Measurements from ENCODE around the gene EFS. TPM values are rescaled to one million over a fixed set of nuclear protein-coding genes. Genes with fewer than 3 reads are reported as not detected.

EFS gene
- total and polyA plus RNA-seq, 3 donors from 2014 or later = 7.6 to 10.5 (median 10.3) TPM

DNA sequence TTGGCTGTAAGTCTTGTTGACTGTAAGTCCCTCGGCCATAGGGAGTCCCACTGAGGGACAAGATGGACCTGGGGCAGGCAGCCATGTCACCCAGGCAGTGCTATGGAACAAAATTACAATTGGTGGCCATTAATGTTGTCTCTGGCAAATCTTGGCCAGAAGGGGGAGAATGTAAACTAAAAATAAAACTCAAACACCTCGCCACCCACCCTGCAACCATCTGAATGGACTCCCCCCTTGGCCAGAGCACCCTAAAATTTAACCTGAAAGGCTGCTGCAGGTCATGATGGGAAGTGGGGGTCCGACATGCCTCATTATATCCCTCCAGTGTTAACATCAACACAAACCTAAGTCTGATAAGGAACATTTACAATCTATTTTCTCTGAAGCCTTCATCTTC is 20.5 kb downstream of the EFS start:
- no peak for DNase-seq
- H3K4me1 ChIP-seq = no peaks in the 10 kb centered on the region
- no peak overlapping the region for H3K27ac ChIP-seq
- WGBS, 2 donors = 69 to 73% methylated on average over 3 of the region's 3 CpGs
- no peaks in the 10 kb centered on the region for H3K27me3 ChIP-seq
- no peak overlapping the region for H3K4me3 ChIP-seq
- intact Hi-C loops (cut with DNase I; ENCODE audit: low total_unique reads) = no loop called here
- no peaks in the 10 kb centered on the region for H3K9me3 ChIP-seq
- no peaks in the 10 kb centered on the region for H3K36me3 ChIP-seq (ENCODE audit: low read depth, missing control alignments)
- TF ChIP-seq, protein P1, sequence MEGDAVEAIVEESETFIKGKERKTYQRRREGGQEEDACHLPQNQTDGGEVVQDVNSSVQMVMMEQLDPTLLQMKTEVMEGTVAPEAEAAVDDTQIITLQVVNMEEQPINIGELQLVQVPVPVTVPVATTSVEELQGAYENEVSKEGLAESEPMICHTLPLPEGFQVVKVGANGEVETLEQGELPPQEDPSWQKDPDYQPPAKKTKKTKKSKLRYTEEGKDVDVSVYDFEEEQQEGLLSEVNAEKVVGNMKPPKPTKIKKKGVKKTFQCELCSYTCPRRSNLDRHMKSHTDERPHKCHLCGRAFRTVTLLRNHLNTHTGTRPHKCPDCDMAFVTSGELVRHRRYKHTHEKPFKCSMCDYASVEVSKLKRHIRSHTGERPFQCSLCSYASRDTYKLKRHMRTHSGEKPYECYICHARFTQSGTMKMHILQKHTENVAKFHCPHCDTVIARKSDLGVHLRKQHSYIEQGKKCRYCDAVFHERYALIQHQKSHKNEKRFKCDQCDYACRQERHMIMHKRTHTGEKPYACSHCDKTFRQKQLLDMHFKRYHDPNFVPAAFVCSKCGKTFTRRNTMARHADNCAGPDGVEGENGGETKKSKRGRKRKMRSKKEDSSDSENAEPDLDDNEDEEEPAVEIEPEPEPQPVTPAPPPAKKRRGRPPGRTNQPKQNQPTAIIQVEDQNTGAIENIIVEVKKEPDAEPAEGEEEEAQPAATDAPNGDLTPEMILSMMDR (IDR thresholded peaks at IDR 0.05) = no peak
- no peak for TF ChIP-seq POLR2A (IDR thresholded peaks at IDR 0.05)

GRCh38 chr14:23339506-23340268 is 25.3 kb downstream of the EFS start:
- Histone ChIP-seq H3K27ac (no peak overlapping the region), H3K27me3 (no peaks in the 10 kb centered on the region), H3K9me3 (no peaks in the 10 kb centered on the region), H3K36me3 (ENCODE audit: low read depth, missing control alignments) (no peaks in the 10 kb centered on the region), H3K4me1 (no peaks in the 10 kb centered on the region), H3K4me3 (no peak overlapping the region)
- intact Hi-C loops (cut with DNase I; ENCODE audit: low total_unique reads) = loop anchor here (10.0 kb wide), 1 partner anchor 105 kb away; no protein-coding TSS in a partner anchor
- DNase-seq = no peak
- 88 to 89% methylated on average over 1 of the region's 1 CpG for WGBS, 2 donors
- TF ChIP-seq, protein P1 (IDR thresholded peaks at IDR 0.05) = no peak
- TF ChIP-seq POLR2A (IDR thresholded peaks at IDR 0.05) = no peak

- Histone ChIP-seq H3K27ac (no peak overlapping the region), H3K4me3 (no peak overlapping the region), H3K9me3 (no peaks in the 10 kb centered on the region), H3K4me1 (no peaks in the 10 kb centered on the region), H3K36me3 (ENCODE audit: low read depth, missing control alignments) (no peaks in the 10 kb centered on the region), H3K27me3 (no peaks in the 10 kb centered on the region)
- DNase-seq = no peak
- no peak for TF ChIP-seq POLR2A (IDR thresholded peaks at IDR 0.05)
- TF ChIP-seq, protein P1 (IDR thresholded peaks at IDR 0.05) = no peak
- WGBS, 2 donors = 88 to 91% methylated on average over 5 of the region's 5 CpGs
- intact Hi-C loops (cut with DNase I; ENCODE audit: low total_unique reads) = loop anchor here (10.0 kb wide), 1 partner anchor 109 kb away; no protein-coding TSS in a partner anchor
Measured at GRCh38 chr14:23335623-23336022, 29.3 kb downstream of the EFS start.

DNA sequence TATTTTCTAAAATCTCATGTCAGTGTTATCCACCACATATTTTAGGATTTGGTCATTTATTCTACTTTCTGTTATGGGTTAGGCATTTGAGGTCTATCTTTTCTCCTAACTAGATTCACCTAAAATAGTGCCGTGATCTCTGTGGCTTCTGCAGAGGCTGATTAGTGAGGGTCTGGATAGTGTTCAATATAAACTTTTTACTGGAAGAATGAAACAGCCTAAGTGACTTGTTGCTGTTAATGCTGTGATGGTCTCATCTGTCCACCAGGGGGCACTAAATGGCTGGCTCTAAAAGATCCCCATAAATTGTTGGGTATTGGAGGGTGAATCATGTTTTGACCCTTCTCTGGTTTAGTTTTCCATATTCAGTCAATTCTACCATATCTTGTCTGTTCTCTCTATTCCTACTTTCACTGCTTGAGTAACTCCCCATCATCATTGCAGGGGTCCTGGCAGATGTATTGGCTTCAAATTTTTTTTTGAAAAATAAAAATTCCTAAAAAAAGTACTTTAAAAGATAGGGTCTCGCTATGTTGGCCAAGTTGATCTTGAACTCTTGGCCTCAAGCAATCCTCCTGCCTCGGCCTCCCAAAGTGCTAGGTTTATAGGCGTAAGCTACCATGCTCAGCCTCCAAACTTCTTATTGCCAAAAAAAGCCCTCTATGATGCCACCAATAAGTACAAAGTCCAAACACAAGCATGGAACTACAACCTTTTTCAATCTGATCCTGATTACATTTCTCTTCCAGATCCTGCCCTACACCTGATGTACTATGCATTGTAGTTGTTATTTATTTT is 36.8 kb downstream of the EFS start:
- H3K27me3 ChIP-seq = no peaks in the 10 kb centered on the region
- H3K9me3 ChIP-seq = no peaks in the 10 kb centered on the region
- WGBS, 2 donors = 26 to 47% methylated on average over 4 of the region's 4 CpGs
- peaks cover 34% of the 10 kb centered on the region for H3K4me1 ChIP-seq
- no peak overlapping the region for H3K4me3 ChIP-seq
- H3K36me3 ChIP-seq (ENCODE audit: low read depth, missing control alignments) = no peaks in the 10 kb centered on the region
- TF ChIP-seq POLR2A (IDR thresholded peaks at IDR 0.05) = no peak
- TF ChIP-seq, protein P1 (IDR thresholded peaks at IDR 0.05) = peak; percentile 85 to 94 (median 94)
- intact Hi-C loops (cut with DNase I; ENCODE audit: low total_unique reads) = no loop called here
- H3K27ac ChIP-seq = peak overlapping the region in 1 of 2 donors; percentile 20
- peak; percentile 87 for DNase-seq

Data from testis (tissue), 3 donors.